ENCODE data around the gene FGF5. TPM values are rescaled to one million over a fixed set of nuclear protein-coding genes. Genes with fewer than 3 reads are reported as not detected.

Gene FGF5
- total RNA-seq, result 2.0 and 2.8 TPM in 2 replicates

GRCh38 chr4:80266253-80266901, at the start of gene FGF5:
Gene FGF5 (plus strand): TSS chr4:80266664. CDS start chr4:80266825, 161 bp downstream.

GRCh38 chr4:80335554-80336358, 69.3 kb downstream of the FGF5 start, which contains the start of gene CFAP299:
Gene CFAP299 (plus strand): TSS chr4:80335730.

Other genes starting within 250 kb of the FGF5 start
- gene ANTXR2, start 193.4 kb upstream of the FGF5 start, total RNA-seq, result 85.6 and 94.5 TPM in 2 replicates
- gene PRDM8, start 69.2 kb upstream of the FGF5 start, total RNA-seq, result 8.2 and 29.1 TPM in 2 replicates
- gene CFAP299, start 69.1 kb downstream of the FGF5 start, total RNA-seq, result not detected in 2 replicates